HG02870 (cell line): ENCODE measurements around the gene GPC6.

ENCODE experiments used
- ATAC-seq: cut with Tn5 transposase; IDR thresholded peaks from one replicate; pipeline ENCODE4 v1.9.1; 2021; ENCODE audit warnings: mild to moderate bottlenecking, moderate library complexity; ENCODE audit not compliant: unreplicated experiment

GPC6 gene

GRCh38 chr13:94305463-94305862 lies 1078.9 kb downstream of the GPC6 start:
- ATAC-seq, result no peak

- ATAC-seq, result no peak
Observed at GRCh38 chr13:94305934-94306333, 1079.3 kb downstream of the GPC6 start.

- ATAC-seq, result no peak
Observed at GRCh38 chr13:94308832-94309231, 1082.2 kb downstream of the GPC6 start.

GRCh38 chr13:94309576-94309975 lies 1083.0 kb downstream of the GPC6 start:
- ATAC-seq, result no peak

GRCh38 chr13:94309997-94310855 lies 1083.6 kb downstream of the GPC6 start:
- ATAC-seq, result no peak

- no peak for ATAC-seq
Observed at GRCh38 chr13:94311893-94312292, 1085.3 kb downstream of the GPC6 start.

GRCh38 chr13:94312511-94313216 lies 1086.1 kb downstream of the GPC6 start:
- ATAC-seq, result peak; percentile 69

GRCh38 chr13:94313321-94313910 lies 1086.8 kb downstream of the GPC6 start:
- no peak for ATAC-seq

- no peak for ATAC-seq
Observed at GRCh38 chr13:94313926-94314325, 1087.3 kb downstream of the GPC6 start.

GRCh38 chr13:94315188-94315587 lies 1088.6 kb downstream of the GPC6 start:
- ATAC-seq, result no peak

GRCh38 chr13:94317063-94317491 lies 1090.5 kb downstream of the GPC6 start:
- ATAC-seq, result peak; percentile 77

- ATAC-seq, result peak; percentile 37
Observed at GRCh38 chr13:94318418-94318817, 1091.8 kb downstream of the GPC6 start.

GRCh38 chr13:94319501-94319900 lies 1092.9 kb downstream of the GPC6 start:
- ATAC-seq, result no peak

- no peak for ATAC-seq
Observed at GRCh38 chr13:94322925-94323763, 1096.5 kb downstream of the GPC6 start.

GRCh38 chr13:94323764-94324758 lies 1097.5 kb downstream of the GPC6 start:
- ATAC-seq, result peak; percentile 26

GRCh38 chr13:94324767-94325540 lies 1098.3 kb downstream of the GPC6 start:
- ATAC-seq, result no peak

GRCh38 chr13:94325650-94326049 lies 1099.0 kb downstream of the GPC6 start:
- no peak for ATAC-seq

- ATAC-seq, result peak; percentile 95
Observed at GRCh38 chr13:94327318-94327717, 1100.7 kb downstream of the GPC6 start.
